NCI-H2171 treated with DMSO at 0.1 percent for 48 hours (cell line): ENCODE measurements around the gene CSRP2.

ENCODE experiments used
- DNase-seq: peaks from one replicate; lab custom pipeline; 2025; lab: John Stamatoyannopoulos, UW

Gene CSRP2

GRCh38 chr12:76878899-76879709 lies at the start of gene CSRP2:
CSRP2 (minus strand) TSS chr12:76879019; CDS start chr12:76866260, 12,759 bp downstream.
- DNase-seq, result peak; percentile 89

- peak; percentile 93 for DNase-seq
Measured at GRCh38 chr12:76927170-76927784, 48.5 kb upstream of the CSRP2 start.

- DNase-seq, result no peak
Measured at GRCh38 chr12:76925135-76925534, 46.3 kb upstream of the CSRP2 start.

GRCh38 chr12:76922866-76923265 lies 44.0 kb upstream of the CSRP2 start:
- DNase-seq, result peak; percentile 13

GRCh38 chr12:76921891-76922664 lies 43.3 kb upstream of the CSRP2 start:
- DNase-seq, result no peak

- no peak for DNase-seq
Measured at GRCh38 chr12:76921100-76921471, 42.3 kb upstream of the CSRP2 start.

GRCh38 chr12:76920172-76921099 lies 41.6 kb upstream of the CSRP2 start:
- no peak for DNase-seq

- DNase-seq, result peak; percentile 45
Measured at GRCh38 chr12:76919383-76920171, 40.8 kb upstream of the CSRP2 start.

- DNase-seq, result no peak
Measured at GRCh38 chr12:76916170-76916540, 37.3 kb upstream of the CSRP2 start.

GRCh38 chr12:76915361-76916169 lies 36.7 kb upstream of the CSRP2 start:
- DNase-seq, result no peak

- DNase-seq, result no peak
Measured at GRCh38 chr12:76914102-76914859, 35.5 kb upstream of the CSRP2 start.

- DNase-seq, result peak; percentile 54
Measured at GRCh38 chr12:76909290-76909689, 30.5 kb upstream of the CSRP2 start.

- no peak for DNase-seq
Measured at GRCh38 chr12:76908303-76909017, 29.6 kb upstream of the CSRP2 start.

GRCh38 chr12:76901628-76902380 lies 23.0 kb upstream of the CSRP2 start:
- no peak for DNase-seq

- no peak for DNase-seq
Measured at GRCh38 chr12:76899522-76899921, 20.7 kb upstream of the CSRP2 start.

GRCh38 chr12:76898442-76898841 lies 19.6 kb upstream of the CSRP2 start:
- no peak for DNase-seq

- DNase-seq, result no peak
Measured at GRCh38 chr12:76896274-76896673, 17.5 kb upstream of the CSRP2 start.

GRCh38 chr12:76895796-76896195 lies 17.0 kb upstream of the CSRP2 start:
- DNase-seq, result no peak
